ENCODE measurements around the gene HEATR9. TPM values are rescaled to one million over a fixed set of nuclear protein-coding genes. Genes with fewer than 3 reads are reported as not detected.
A peak's percentile ranks its signal among the peaks of the same experiment; 100 is the strongest.

Gene HEATR9
- total RNA-seq, 2 donors from 2014 or later, result 0.40 TPM; not detected in 1

DNA sequence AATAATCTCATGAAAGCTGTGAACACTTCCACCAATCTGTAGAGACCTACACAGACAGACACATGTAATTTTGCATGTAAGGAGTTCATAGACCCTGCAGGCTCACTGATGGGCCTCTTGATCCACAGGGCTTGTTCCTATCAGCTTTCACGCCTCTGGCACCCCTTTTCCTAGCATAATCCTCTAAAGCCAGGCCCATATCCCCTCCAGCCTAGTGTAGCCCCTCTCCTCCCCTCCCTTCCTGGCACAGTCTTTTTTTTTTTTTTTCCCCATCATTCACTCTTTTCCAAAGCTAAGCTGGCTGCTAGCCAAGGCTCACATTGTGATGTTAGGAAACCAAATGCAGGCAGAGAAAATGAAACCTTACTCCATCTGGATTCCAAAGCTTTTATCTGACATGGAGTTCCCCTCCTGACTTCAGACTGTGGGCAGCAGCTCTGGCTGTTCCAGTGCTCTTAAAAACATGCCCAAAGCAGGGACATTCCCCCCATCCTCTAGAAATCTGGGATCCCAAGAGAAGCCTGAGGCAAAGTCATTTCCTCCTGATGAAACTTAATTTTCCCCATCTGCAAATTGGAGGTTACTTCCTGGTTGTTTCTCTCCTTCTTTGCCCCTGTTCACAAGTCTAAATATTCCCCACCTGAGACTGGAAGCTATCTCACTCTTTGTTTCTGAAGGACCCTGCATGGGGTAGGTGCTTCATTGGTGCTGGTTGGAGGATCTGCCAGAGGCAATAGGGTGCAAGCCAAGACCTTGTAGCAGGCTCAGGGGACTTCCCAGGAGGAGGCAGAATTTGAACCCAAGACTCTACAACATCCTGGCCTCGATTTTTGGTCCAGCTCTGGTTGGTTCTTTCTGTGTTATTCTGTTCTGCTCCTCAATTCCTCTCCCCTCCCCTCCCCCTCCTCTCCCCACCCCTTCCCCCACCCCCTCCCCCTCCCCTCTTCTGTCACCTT is 21.4 kb upstream of the HEATR9 start:
- no peak overlapping the region for H3K27ac ChIP-seq
- H3K27me3 ChIP-seq (replicated peaks; ENCODE audit: insufficient read depth), result no peaks in the 10 kb centered on the region
- WGBS, result 82% methylated on average over 2 of the region's 2 CpGs
- H3K9me3 ChIP-seq, result no peaks in the 10 kb centered on the region
- TF ChIP-seq, protein P1, sequence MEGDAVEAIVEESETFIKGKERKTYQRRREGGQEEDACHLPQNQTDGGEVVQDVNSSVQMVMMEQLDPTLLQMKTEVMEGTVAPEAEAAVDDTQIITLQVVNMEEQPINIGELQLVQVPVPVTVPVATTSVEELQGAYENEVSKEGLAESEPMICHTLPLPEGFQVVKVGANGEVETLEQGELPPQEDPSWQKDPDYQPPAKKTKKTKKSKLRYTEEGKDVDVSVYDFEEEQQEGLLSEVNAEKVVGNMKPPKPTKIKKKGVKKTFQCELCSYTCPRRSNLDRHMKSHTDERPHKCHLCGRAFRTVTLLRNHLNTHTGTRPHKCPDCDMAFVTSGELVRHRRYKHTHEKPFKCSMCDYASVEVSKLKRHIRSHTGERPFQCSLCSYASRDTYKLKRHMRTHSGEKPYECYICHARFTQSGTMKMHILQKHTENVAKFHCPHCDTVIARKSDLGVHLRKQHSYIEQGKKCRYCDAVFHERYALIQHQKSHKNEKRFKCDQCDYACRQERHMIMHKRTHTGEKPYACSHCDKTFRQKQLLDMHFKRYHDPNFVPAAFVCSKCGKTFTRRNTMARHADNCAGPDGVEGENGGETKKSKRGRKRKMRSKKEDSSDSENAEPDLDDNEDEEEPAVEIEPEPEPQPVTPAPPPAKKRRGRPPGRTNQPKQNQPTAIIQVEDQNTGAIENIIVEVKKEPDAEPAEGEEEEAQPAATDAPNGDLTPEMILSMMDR (IDR thresholded peaks at IDR 0.05), result no peak
- TF ChIP-seq POLR2A (IDR thresholded peaks at IDR 0.05), result no peak
- TF ChIP-seq POLR2AphosphoS5 (IDR thresholded peaks at IDR 0.05), result no peak
- intact Hi-C loops (cut with DNase I), result no loop called here
- no peaks in the 10 kb centered on the region for H3K4me1 ChIP-seq (replicated peaks)
- H3K4me3 ChIP-seq, result no peak overlapping the region
- no peaks in the 10 kb centered on the region for H3K36me3 ChIP-seq
- DNase-seq (ENCODE audit: low spot score), result no peak

DNA sequence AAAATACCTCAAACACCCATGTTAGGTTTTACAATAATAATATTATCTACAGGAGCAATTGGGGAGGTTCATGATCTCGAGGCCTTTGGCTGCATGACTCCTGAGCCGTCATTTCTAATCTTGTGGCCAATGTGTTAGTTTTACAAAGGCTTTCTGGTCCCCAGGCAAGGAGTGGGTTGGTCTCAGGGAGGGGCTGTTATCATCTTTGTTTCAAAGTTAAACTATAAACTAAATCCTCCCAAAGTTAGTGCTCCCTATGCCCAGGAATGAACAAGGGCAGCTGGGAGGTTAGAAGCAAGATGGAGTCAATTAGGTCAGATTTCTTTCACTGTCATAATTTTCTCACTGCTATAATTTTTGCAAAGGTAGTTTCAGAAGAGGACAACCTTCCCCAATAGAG is 20.6 kb upstream of the HEATR9 start:
- Histone ChIP-seq H3K9me3 (no peaks in the 10 kb centered on the region), H3K27me3 (replicated peaks; ENCODE audit: insufficient read depth) (no peaks in the 10 kb centered on the region), H3K36me3 (no peaks in the 10 kb centered on the region), H3K27ac (no peak overlapping the region), H3K4me1 (replicated peaks) (no peaks in the 10 kb centered on the region), H3K4me3 (no peak overlapping the region)
- WGBS, result 94% methylated on average over 2 of the region's 2 CpGs
- DNase-seq (ENCODE audit: low spot score), result no peak
- TF ChIP-seq POLR2AphosphoS5 (IDR thresholded peaks at IDR 0.05) (no peak), POLR2A (IDR thresholded peaks at IDR 0.05) (no peak)
- TF ChIP-seq, protein P1 (IDR thresholded peaks at IDR 0.05), result no peak
- intact Hi-C loops (cut with DNase I), result no loop called here

DNA sequence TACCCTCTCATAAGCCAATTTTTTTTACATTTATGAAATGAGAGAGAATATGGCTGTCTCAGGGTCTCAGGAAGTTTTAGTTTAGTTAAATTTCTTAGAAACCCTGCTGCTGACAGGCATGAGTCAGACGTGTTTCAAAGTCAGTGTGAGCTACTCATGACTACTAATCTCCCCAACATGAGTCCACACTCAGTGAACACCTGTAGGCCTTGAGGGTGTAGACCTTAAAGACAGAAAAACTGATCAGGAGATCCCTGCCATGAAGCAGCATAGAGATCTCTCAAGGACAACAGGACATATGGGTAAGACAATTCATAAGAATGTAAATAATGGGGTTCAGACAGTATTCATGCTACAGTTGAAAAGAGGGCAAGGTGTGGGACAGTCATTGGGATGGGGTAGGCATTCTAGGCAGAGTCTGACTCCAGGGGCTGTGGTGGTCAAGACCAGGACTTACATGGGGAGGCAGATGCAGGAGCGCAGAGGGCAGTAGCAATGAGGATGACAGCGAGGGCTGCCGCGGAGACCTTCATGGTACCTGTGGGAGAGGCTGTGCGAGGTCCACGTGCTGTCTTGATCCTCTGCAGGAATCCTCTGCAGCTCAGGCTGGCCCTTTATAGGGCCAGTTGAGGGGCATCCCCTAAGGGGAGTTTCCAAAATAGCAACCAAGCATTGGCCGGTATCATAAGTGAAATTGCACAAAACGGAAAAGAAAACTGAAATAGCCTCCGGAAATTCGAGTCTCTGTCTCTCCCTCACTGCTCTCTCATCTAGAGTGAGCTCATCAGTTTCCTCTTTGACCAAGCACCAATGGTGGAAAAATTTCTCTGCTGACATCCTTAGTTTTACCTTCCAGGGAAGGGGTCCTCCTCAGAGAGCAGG is 11.3 kb upstream of the HEATR9 start, which contains the start of gene CCL5:
TSS of gene CCL5 (minus strand) at position 588 of the 882 bp plus-strand sequence.
- TF ChIP-seq POLR2A (IDR thresholded peaks at IDR 0.05) (no peak), POLR2AphosphoS5 (IDR thresholded peaks at IDR 0.05) (peak; percentile 5)
- H3K36me3 ChIP-seq, result no peaks in the 10 kb centered on the region
- H3K9me3 ChIP-seq, result no peaks in the 10 kb centered on the region
- no peak within 1 kb of the TSS for H3K27ac ChIP-seq
- WGBS, result 62% methylated on average over 11 of the region's 11 CpGs
- H3K4me3 ChIP-seq, result no peak within 1 kb of the TSS
- H3K27me3 ChIP-seq (replicated peaks; ENCODE audit: insufficient read depth), result no peaks in the 10 kb centered on the region
- DNase-seq (ENCODE audit: low spot score), result no peak
- H3K4me1 ChIP-seq (replicated peaks), result no peaks in the 10 kb centered on the region
- intact Hi-C loops (cut with DNase I), result no loop called here

DNA sequence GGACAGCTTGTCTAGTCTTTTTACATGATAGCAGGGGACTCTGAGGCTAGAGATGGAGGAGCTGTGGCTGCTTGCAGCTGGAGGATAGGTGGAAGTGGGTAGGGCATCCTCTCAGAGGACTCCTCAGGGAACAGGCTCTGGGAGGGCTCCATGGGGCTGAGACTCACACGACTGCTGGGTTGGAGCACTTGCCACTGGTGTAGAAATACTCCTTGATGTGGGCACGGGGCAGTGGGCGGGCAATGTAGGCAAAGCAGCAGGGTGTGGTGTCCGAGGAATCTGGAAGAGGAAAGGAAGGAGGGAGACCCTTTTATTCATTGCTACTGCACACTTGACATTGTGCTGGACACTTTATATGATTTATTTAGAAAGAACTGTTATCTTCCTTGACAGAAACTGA is 9.7 kb upstream of the HEATR9 start:
- Histone ChIP-seq H3K9me3 (no peaks in the 10 kb centered on the region), H3K36me3 (no peaks in the 10 kb centered on the region), H3K4me3 (no peak overlapping the region), H3K27me3 (replicated peaks; ENCODE audit: insufficient read depth) (no peaks in the 10 kb centered on the region), H3K4me1 (replicated peaks) (no peaks in the 10 kb centered on the region), H3K27ac (no peak overlapping the region)
- WGBS, result 48% methylated on average over 4 of the region's 4 CpGs
- no peak for TF ChIP-seq POLR2AphosphoS5 (IDR thresholded peaks at IDR 0.05)
- DNase-seq (ENCODE audit: low spot score), result no peak
- intact Hi-C loops (cut with DNase I), result no loop called here

DNA sequence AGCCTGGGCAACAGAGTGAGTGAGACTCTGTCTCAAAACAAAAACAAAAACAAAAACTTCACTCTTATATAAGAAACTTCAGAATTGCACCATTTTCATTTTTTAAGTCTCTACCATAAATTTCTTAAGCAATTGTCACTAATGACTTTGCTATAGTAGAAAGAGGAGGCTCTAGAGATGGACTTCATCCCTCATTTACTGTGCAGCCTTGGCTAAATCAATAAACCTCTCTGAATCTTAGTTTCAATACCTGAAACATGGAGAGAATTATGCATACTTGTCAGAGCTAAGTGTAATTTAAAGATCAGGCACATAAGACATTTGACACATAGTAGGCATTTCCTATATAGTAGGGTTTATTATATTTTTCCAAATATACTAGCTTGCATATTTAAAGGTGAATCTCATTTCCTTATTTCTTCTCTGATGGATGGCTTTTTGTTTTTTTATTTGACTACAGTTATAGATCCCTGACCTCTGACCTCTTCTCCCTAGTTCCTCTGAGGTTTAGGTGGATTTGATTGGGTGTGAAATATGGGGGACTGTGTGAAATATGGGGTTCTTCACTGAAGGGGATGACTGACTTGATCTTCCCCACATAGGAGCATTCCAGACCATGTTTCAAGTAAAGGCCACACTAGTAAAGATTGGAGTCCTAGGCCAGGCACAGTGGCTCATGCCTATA is 8.8 kb upstream of the HEATR9 start:
- no peaks in the 10 kb centered on the region for H3K27me3 ChIP-seq (replicated peaks; ENCODE audit: insufficient read depth)
- no peak overlapping the region for H3K27ac ChIP-seq
- no peaks in the 10 kb centered on the region for H3K36me3 ChIP-seq
- H3K4me3 ChIP-seq, result no peak overlapping the region
- TF ChIP-seq POLR2AphosphoS5 (IDR thresholded peaks at IDR 0.05), result no peak
- TF ChIP-seq, protein P1 (IDR thresholded peaks at IDR 0.05), result no peak
- no peak for TF ChIP-seq POLR2A (IDR thresholded peaks at IDR 0.05)
- H3K9me3 ChIP-seq, result no peaks in the 10 kb centered on the region
- intact Hi-C loops (cut with DNase I), result no loop called here
- no peaks in the 10 kb centered on the region for H3K4me1 ChIP-seq (replicated peaks)
- no peak for DNase-seq (ENCODE audit: low spot score)

All from prostate gland (tissue), 2 donors.